ENCODE measurements around the gene SAMM50. TPM values are rescaled to one million over a fixed set of nuclear protein-coding genes. Genes with fewer than 3 reads are reported as not detected.

The SAMM50 gene
- total and polyA plus RNA-seq, 2 experiments from 2014 or later = 37.6 to 53.5 TPM

GRCh38 chr22:43975041-43975440, 19.8 kb downstream of the SAMM50 start:
- no peaks in the 10 kb centered on the region for H3K9me3 ChIP-seq (ENCODE audit: low read depth)
- H3K9me2 ChIP-seq (replicated peaks; ENCODE audit: insufficient read depth) = no peaks in the 10 kb centered on the region
- H3K4me3 ChIP-seq = no peak overlapping the region
- H3K27me3 ChIP-seq = no peaks in the 10 kb centered on the region
- TF ChIP-seq EZH2phosphoT487 (IDR thresholded peaks at IDR 0.05; ENCODE audit: low read depth, severe bottlenecking, unreplicated experiment) = no peak
- no peak for TF ChIP-seq CTCF (IDR thresholded peaks at IDR 0.05; ENCODE audit: poor library complexity)
- no peak for TF ChIP-seq EZH2 (IDR thresholded peaks at IDR 0.05; ENCODE audit: borderline replicate concordance)
- H2AFZ ChIP-seq = no peak overlapping the region
- no peaks in the 10 kb centered on the region for H3K36me3 ChIP-seq (replicated peaks; ENCODE audit: insufficient read depth, low read depth)
- H3K4me1 ChIP-seq (ENCODE audit: insufficient read depth) = no peaks in the 10 kb centered on the region
- WGBS (ENCODE audit: low lambda C conversion rate, missing lambda C conversion rate) = 86% methylated on average over 4 of the region's 4 CpGs
- H3K79me2 ChIP-seq = no peaks in the 10 kb centered on the region
- no peaks in the 10 kb centered on the region for H4K20me1 ChIP-seq (ENCODE audit: insufficient read depth, poor library complexity, severe bottlenecking)
- DNase-seq (ENCODE audit: low spot score) = no peak
- H3K27ac ChIP-seq = no peak overlapping the region
- H3K4me2 ChIP-seq = no peak overlapping the region

- no peaks in the 10 kb centered on the region for H3K27me3 ChIP-seq
- no peaks in the 10 kb centered on the region for H4K20me1 ChIP-seq (ENCODE audit: insufficient read depth, poor library complexity, severe bottlenecking)
- H3K4me3 ChIP-seq = no peak overlapping the region
- no peak for DNase-seq (ENCODE audit: low spot score)
- no peaks in the 10 kb centered on the region for H3K9me3 ChIP-seq (ENCODE audit: low read depth)
- no peaks in the 10 kb centered on the region for H3K79me2 ChIP-seq
- H3K36me3 ChIP-seq (replicated peaks; ENCODE audit: insufficient read depth, low read depth) = no peaks in the 10 kb centered on the region
- WGBS (ENCODE audit: low lambda C conversion rate, missing lambda C conversion rate) = 93% methylated on average over 16 of the region's 19 CpGs
- H2AFZ ChIP-seq = no peak overlapping the region
- no peaks in the 10 kb centered on the region for H3K4me1 ChIP-seq (ENCODE audit: insufficient read depth)
- H3K9me2 ChIP-seq (replicated peaks; ENCODE audit: insufficient read depth) = no peaks in the 10 kb centered on the region
- H3K27ac ChIP-seq = no peak overlapping the region
- H3K4me2 ChIP-seq = no peak overlapping the region
- TF ChIP-seq EZH2phosphoT487 (IDR thresholded peaks at IDR 0.05; ENCODE audit: low read depth, severe bottlenecking, unreplicated experiment) = no peak
- TF ChIP-seq CTCF (IDR thresholded peaks at IDR 0.05; ENCODE audit: poor library complexity) = no peak
- TF ChIP-seq EZH2 (IDR thresholded peaks at IDR 0.05; ENCODE audit: borderline replicate concordance) = no peak
These were observed 21.9 kb downstream of the SAMM50 start for GRCh38 chr22:43976861-43977795.

DNA sequence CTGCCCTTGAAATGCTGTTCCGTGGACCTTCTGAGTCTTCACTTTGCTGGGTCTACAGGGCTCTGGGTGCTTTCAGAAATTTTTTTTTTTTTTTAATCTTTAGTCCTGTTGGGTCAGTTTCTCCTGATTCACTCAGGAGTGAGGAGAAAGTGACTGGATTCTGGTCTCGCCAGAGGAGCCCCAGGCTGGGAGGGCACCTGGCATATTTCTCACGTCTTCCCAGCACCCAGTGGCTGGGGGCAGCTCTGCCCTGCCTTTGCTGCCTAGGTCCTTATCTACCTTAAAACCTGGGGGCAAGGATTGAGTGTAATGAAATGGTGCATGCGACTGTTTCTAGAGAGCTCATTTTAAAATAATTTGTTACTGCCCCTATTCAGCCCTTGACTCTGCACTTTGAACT, 23.3 kb downstream of the SAMM50 start:
- no peak overlapping the region for H3K4me3 ChIP-seq
- H3K4me2 ChIP-seq = no peak overlapping the region
- 93% methylated on average over 4 of the region's 4 CpGs for WGBS (ENCODE audit: low lambda C conversion rate, missing lambda C conversion rate)
- H3K27ac ChIP-seq = no peak overlapping the region
- H3K9me3 ChIP-seq (ENCODE audit: low read depth) = no peaks in the 10 kb centered on the region
- no peak for DNase-seq (ENCODE audit: low spot score)
- H3K9me2 ChIP-seq (replicated peaks; ENCODE audit: insufficient read depth) = no peaks in the 10 kb centered on the region
- H2AFZ ChIP-seq = no peak overlapping the region
- H3K27me3 ChIP-seq = no peaks in the 10 kb centered on the region
- no peaks in the 10 kb centered on the region for H3K79me2 ChIP-seq
- H3K4me1 ChIP-seq (ENCODE audit: insufficient read depth) = no peaks in the 10 kb centered on the region
- no peaks in the 10 kb centered on the region for H3K36me3 ChIP-seq (replicated peaks; ENCODE audit: insufficient read depth, low read depth)
- no peak for TF ChIP-seq EZH2phosphoT487 (IDR thresholded peaks at IDR 0.05; ENCODE audit: low read depth, severe bottlenecking, unreplicated experiment)
- no peak for TF ChIP-seq EZH2 (IDR thresholded peaks at IDR 0.05; ENCODE audit: borderline replicate concordance)
- no peak for TF ChIP-seq CTCF (IDR thresholded peaks at IDR 0.05; ENCODE audit: poor library complexity)
- no peaks in the 10 kb centered on the region for H4K20me1 ChIP-seq (ENCODE audit: insufficient read depth, poor library complexity, severe bottlenecking)

Measured in hepatocyte (in vitro differentiated cells).